ENCODE measurements around the gene NR2E1.

NR2E1 gene

DNA sequence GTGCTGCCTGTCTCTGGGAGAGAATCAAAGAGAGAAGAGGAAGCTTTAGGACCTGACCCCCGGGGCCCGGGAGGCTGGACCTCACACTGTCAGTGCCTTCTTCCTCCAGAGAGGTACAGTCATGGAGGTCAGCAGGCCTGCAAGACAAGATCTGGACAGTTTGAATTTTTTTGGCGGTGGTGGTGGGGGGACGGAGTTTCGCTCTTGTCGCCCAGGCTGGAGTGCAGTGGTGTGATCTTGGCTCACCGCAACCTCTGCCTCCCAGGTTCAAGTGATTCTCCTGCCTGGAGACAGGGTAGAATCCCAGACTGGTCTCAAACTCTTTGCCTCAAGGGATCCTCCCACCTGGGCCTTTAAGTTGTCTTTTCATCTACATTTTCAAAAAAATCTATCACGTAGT, 34.4 kb downstream of the NR2E1 start:
- Mint-ChIP-seq H3K27me3 (no peaks in the 10 kb centered on the region), H3K36me3 (ENCODE audit: low read depth) (peaks cover 5% of the 10 kb centered on the region), H3K27ac (no peak overlapping the region), H3K4me1 (ENCODE audit: low read depth) (no peaks in the 10 kb centered on the region), H3K4me3 (no peak overlapping the region), H3K9me3 (no peaks in the 10 kb centered on the region)
- no peak for DNase-seq

DNA sequence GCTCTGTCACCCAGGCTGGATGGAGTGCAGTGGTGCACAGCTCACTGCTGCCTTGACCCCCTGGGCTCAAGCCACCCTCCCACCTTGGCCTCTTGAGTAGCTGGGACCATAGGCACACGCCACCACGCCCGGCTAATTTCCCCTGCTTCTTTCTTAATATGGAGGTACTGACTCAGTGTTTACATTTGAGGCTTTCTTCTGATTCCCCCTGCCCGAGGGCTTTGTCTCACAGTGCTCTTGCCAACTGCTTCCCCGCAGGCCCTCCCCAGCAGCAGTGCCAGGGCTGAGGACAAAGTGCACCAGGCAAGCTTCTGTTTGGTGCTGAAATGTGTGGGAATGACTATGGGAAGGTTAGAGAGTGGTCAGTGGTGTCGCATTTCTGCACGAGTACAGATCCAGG, 34.8 kb downstream of the NR2E1 start:
- Mint-ChIP-seq H3K4me1 (ENCODE audit: low read depth) (no peaks in the 10 kb centered on the region), H3K36me3 (ENCODE audit: low read depth) (peaks cover 5% of the 10 kb centered on the region), H3K9me3 (no peaks in the 10 kb centered on the region), H3K27me3 (no peaks in the 10 kb centered on the region), H3K4me3 (no peak overlapping the region), H3K27ac (no peak overlapping the region)
- DNase-seq, result no peak

DNA sequence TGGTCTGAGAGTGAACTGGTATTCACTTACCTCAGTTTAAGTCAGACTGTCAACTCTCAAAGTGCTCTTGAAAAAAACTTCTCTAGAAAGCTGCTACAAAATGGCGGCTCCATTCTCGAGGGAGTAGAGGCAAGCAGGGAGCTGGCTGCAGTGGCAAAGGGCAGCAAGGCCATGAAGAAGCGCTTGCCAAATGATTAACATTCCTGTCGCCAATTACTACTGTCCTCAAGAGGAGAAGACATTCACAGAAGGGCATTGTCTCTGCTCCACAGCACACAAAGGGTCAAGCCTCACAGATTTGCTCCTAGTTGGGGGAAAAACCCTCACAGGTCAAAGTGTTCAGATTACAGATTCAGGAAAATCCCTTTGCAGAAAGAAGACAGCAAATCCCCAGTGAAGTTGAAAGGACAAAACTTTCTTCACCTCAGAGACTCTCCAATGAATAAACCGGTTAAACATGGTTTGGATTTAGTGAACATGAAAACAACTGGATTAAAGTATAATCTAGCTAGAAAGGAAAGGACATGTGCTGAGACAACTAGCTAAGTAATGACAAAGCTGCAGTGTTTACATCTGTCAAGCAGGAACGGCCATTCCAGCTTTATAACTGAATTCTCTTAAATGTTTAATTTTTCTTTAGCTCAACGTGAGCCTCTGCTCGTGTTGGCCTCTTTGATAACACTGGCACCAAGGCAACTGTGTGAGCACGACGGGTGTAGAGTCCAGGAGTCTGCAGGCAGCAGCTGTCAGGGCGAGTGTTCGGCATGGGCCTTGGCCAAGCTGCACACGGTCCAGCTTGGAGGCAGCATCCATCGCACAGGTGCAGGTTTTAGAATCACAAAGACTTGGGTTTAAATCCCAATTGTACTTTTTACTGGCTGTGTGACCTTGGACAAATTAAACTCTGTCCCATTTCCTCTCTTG, 37.6 kb downstream of the NR2E1 start:
- Mint-ChIP-seq H3K27ac (no peak overlapping the region), H3K4me3 (no peak overlapping the region), H3K4me1 (ENCODE audit: low read depth) (peaks cover 3% of the 10 kb centered on the region), H3K9me3 (no peaks in the 10 kb centered on the region), H3K36me3 (ENCODE audit: low read depth) (peaks cover 16% of the 10 kb centered on the region), H3K27me3 (no peaks in the 10 kb centered on the region)
- no peak for DNase-seq

DNA sequence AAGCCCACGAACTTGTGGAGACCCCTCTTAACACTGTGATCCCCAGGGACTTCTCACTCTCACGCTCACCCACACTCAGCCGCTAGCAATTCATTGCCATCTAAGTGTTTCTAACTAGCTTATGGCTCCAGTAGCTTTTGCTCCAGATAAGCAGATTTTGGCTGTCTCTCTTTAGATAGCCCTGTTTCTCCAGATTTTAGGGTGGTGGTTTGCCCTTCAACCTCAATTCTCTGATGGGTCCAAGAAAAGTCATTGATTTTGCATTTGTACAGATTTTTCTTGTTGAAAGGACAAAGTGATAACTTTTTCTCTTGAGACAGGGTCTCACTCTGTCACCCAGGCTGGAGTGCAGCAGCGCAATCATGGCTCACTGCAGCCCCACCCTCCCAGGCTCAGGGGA, 41.2 kb downstream of the NR2E1 start:
- H3K27ac Mint-ChIP-seq, result no peak overlapping the region
- peaks cover 3% of the 10 kb centered on the region for H3K4me1 Mint-ChIP-seq (ENCODE audit: low read depth)

DNA sequence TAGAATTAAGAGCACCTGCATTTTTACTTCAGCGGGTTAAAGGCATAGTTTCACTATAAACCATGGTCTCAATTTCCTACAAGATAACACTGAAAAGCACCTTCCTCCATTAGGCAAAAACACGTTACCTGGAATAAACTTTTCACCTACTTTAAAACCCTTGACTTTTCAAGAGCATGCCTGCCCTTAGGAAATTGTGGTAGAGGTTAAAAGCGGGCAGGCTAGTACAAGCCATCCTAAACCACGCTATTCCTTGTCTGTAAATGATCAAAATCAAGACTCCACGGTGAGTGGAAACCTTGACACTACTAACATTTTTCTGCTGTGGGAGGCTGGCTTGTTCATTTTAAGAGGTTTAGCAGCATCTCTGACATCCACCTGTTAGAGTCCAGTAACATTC, 43.9 kb downstream of the NR2E1 start:
- H3K27ac Mint-ChIP-seq, result no peak overlapping the region
- peaks cover 58% of the 10 kb centered on the region for H3K36me3 Mint-ChIP-seq (ENCODE audit: low read depth)
- H3K27me3 Mint-ChIP-seq, result no peaks in the 10 kb centered on the region
- peaks cover 3% of the 10 kb centered on the region for H3K4me1 Mint-ChIP-seq (ENCODE audit: low read depth)
- H3K9me3 Mint-ChIP-seq, result no peaks in the 10 kb centered on the region
- no peak for DNase-seq
- no peak overlapping the region for H3K4me3 Mint-ChIP-seq

More for the DNA sequence above, 41.2 kb downstream of the NR2E1 start:
- no peak for DNase-seq
- H3K4me3 Mint-ChIP-seq, result no peak overlapping the region
- H3K9me3 Mint-ChIP-seq, result no peaks in the 10 kb centered on the region
- peaks cover 46% of the 10 kb centered on the region for H3K36me3 Mint-ChIP-seq (ENCODE audit: low read depth)
- H3K27me3 Mint-ChIP-seq, result no peaks in the 10 kb centered on the region

DNA sequence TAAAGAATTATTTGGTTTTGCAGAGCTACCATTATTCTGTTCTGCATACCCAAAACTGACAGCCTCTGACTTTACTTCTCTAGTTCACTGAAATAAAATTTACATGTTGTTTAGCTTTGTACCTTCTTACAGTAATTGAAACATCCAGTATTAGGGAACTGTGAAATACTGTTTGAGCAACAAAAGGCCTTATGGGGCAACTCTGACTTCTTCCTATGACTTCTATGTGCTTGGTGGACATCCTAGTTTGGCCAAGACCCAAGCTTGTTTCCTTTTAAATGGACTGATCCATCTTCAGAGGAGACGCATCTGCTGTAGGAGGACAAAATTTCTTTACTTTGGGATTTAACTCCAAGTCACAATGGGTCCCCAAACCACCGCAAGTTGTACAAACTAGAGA, 44.7 kb downstream of the NR2E1 start:
- H3K4me1 Mint-ChIP-seq (ENCODE audit: low read depth), result peaks cover 3% of the 10 kb centered on the region
- no peak for DNase-seq
- H3K27ac Mint-ChIP-seq, result no peak overlapping the region
- H3K27me3 Mint-ChIP-seq, result no peaks in the 10 kb centered on the region
- peaks cover 65% of the 10 kb centered on the region for H3K36me3 Mint-ChIP-seq (ENCODE audit: low read depth)
- H3K9me3 Mint-ChIP-seq, result no peaks in the 10 kb centered on the region
- H3K4me3 Mint-ChIP-seq, result no peak overlapping the region

DNA sequence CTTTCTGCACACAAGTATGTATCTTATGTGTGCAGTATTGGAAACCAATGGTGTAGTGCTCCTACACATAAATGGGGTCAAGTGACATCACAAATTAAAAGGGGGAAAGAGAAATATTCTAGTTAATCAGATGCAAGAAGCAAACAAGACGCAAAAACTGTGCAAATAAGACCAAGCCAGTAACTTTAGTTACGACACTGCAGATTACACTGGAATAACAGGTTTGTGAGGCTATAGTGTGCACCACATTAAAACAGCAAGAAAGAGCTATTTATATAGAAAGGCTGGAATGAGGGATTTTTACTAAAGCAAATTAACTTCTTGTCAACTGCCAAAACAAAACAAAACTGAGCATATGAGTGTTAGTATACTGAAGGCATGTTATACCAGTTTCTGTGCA, 45.8 kb downstream of the NR2E1 start:
- H3K36me3 Mint-ChIP-seq (ENCODE audit: low read depth), result peaks cover 69% of the 10 kb centered on the region
- H3K4me3 Mint-ChIP-seq, result no peak overlapping the region
- H3K27ac Mint-ChIP-seq, result no peak overlapping the region
- H3K4me1 Mint-ChIP-seq (ENCODE audit: low read depth), result no peaks in the 10 kb centered on the region
- H3K9me3 Mint-ChIP-seq, result no peaks in the 10 kb centered on the region
- DNase-seq, result no peak
- no peaks in the 10 kb centered on the region for H3K27me3 Mint-ChIP-seq

DNA sequence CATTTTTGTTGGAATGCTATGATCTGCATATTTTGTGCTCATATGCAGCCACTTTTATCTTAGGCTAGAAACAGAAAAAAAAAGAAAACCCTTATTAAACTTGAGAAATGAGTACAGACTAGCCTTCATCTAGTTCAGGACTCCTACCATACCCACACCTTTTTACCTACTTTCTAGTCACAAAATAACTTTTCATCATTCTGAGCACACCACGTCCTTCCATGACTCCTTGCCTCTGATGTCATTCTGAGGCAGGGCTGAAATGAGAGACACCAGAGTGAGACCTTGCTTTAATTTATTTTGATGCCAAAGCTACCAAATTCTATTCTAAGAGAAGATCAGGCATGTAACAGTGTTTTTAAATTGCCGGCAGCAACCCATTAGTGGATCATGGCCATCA, 56.2 kb downstream of the NR2E1 start:
- H3K4me1 Mint-ChIP-seq (ENCODE audit: low read depth), result peaks cover 18% of the 10 kb centered on the region
- peaks cover 56% of the 10 kb centered on the region for H3K36me3 Mint-ChIP-seq (ENCODE audit: low read depth)
- H3K9me3 Mint-ChIP-seq, result no peaks in the 10 kb centered on the region
- no peak overlapping the region for H3K4me3 Mint-ChIP-seq
- peak overlapping the region; percentile 30 for H3K27ac Mint-ChIP-seq
- H3K27me3 Mint-ChIP-seq, result no peaks in the 10 kb centered on the region
- no peak for DNase-seq

DNA sequence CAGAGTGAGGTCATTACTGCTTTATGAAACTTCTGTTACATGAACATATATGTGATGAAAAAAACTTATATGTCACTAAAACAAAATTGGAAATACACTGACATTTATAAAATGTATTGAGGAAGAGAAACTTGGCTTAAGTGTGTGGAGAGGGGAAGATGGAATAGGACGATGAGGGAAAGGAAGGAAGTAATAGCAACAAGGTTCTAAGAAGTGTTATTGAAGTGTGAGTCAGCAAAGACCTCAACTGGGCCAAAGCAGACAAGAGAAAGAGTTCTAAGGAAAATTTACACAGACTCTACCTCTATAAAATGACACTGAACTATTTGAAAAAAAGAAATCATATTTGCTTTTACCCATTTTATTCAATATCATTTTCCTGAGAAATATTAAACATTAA, 56.7 kb downstream of the NR2E1 start:
- Mint-ChIP-seq H3K27ac (peak overlapping the region; percentile 30), H3K27me3 (no peaks in the 10 kb centered on the region), H3K4me3 (no peak overlapping the region), H3K36me3 (ENCODE audit: low read depth) (peaks cover 52% of the 10 kb centered on the region), H3K4me1 (ENCODE audit: low read depth) (peaks cover 21% of the 10 kb centered on the region), H3K9me3 (no peaks in the 10 kb centered on the region)
- no peak for DNase-seq

DNA sequence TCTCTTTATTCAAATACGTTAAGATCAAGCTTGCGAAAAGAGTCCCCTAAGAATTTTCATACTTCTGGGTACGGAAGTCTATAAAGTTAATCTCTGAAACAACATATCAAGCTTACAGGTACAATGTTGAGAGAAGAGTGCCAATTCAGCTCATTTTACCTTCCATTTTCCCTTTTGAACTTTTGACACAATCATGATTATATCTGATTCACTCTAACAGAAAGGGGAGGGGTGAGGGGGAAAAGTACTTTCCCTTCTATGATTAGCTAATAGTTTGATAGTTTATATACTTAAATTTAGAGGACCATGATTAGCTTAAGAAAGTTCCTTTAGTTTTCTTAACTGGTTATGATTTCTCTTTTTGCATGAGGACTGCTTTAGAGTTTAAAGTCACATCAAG, 61.5 kb downstream of the NR2E1 start:
- H3K4me3 Mint-ChIP-seq, result no peak overlapping the region
- H3K36me3 Mint-ChIP-seq (ENCODE audit: low read depth), result peaks cover 35% of the 10 kb centered on the region
- H3K4me1 Mint-ChIP-seq (ENCODE audit: low read depth), result peaks cover 33% of the 10 kb centered on the region
- H3K27ac Mint-ChIP-seq, result no peak overlapping the region
- DNase-seq, result no peak
- no peaks in the 10 kb centered on the region for H3K9me3 Mint-ChIP-seq
- no peaks in the 10 kb centered on the region for H3K27me3 Mint-ChIP-seq

DNA sequence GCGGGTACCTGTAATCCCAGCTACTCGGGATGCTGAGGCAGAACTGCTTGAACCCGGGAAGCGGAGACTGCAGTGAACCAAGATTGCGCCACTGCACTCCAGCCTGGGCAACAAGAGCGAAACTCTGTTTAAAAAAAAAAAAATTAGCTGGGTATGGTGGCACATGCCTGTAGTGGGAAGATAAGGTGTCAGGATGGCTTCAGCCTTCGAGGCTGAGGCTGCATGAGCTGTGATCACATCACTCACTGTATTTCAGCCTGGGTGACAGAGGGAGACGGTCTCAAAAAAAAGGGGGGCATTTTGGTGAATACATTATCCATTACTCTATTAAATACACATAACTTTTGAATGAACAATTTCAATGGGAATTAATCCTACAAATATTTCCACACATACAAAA, 62.6 kb downstream of the NR2E1 start:
- Mint-ChIP-seq H3K9me3 (no peaks in the 10 kb centered on the region), H3K27ac (no peak overlapping the region), H3K4me3 (no peak overlapping the region), H3K27me3 (no peaks in the 10 kb centered on the region), H3K36me3 (ENCODE audit: low read depth) (peaks cover 32% of the 10 kb centered on the region), H3K4me1 (ENCODE audit: low read depth) (peaks cover 33% of the 10 kb centered on the region)
- DNase-seq, result no peak

DNA sequence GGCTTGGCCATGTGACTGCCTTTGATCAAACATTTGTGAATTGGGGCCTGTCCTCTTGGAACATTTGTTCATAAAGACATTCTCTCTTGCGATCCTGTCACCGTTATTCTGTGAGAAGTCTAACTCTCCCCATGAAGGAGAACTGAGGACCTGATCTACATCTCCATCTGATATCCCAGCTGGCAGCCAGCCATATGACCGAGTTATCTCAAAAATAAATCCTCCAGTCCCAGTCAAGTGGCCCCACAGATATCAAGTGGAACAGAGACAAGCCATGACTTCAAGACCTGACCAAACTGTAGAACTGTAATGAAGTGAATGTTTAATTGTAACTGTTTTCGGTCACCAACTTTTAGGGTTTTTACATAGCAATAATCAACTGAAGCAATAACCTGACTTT, 69.3 kb downstream of the NR2E1 start:
- Mint-ChIP-seq H3K9me3 (no peaks in the 10 kb centered on the region), H3K4me1 (ENCODE audit: low read depth) (peaks cover 28% of the 10 kb centered on the region), H3K27ac (no peak overlapping the region), H3K27me3 (no peaks in the 10 kb centered on the region), H3K4me3 (no peak overlapping the region), H3K36me3 (ENCODE audit: low read depth) (peaks cover 57% of the 10 kb centered on the region)
- no peak for DNase-seq

DNA sequence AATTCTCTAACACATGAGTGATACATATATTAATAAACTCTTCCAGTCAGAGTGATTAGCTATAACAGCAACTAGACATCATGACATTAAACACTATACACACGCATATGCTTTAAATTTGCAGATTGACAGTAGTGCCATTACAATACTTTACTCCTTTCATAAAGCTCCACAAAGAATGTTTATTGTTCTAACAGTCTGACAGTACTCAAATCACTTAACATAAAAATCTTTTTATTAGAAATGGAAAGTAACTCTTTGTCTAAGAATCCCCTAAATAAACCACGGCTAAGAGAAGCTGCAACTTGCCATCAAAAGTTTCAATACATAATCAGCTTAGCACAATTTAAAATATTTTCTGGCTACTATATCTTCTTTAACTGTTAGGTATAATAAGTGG, 71.0 kb downstream of the NR2E1 start:
- no peak for DNase-seq
- Mint-ChIP-seq H3K27ac (no peak overlapping the region), H3K36me3 (ENCODE audit: low read depth) (peaks cover 66% of the 10 kb centered on the region), H3K9me3 (no peaks in the 10 kb centered on the region), H3K4me3 (no peak overlapping the region), H3K27me3 (no peaks in the 10 kb centered on the region), H3K4me1 (ENCODE audit: low read depth) (peaks cover 29% of the 10 kb centered on the region)

DNA sequence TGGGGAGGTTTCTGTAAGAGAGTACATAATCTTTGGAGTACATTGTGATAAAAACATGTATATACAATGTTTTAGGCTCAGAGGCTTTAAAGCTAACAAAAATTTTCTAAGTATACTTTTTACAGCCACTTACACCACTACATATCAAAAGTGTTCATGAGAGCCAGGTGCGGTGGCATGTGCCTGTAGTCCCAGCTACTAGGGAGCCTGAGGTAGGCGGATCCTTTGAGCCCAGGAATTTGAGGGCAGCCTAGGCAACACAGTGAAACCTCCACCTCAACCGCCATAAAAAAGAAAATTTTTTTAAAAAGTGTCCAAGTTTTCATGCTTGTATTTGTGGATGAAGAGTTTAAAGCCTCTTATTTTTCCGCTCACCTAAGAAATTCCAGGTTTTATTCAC, 72.5 kb downstream of the NR2E1 start:
- Mint-ChIP-seq H3K27me3 (no peaks in the 10 kb centered on the region), H3K36me3 (ENCODE audit: low read depth) (peaks cover 76% of the 10 kb centered on the region), H3K27ac (no peak overlapping the region), H3K9me3 (peaks cover 3% of the 10 kb centered on the region), H3K4me3 (no peak overlapping the region), H3K4me1 (ENCODE audit: low read depth) (peaks cover 26% of the 10 kb centered on the region)
- no peak for DNase-seq

Data from activated T-cell treated with anti-CD3 and anti-CD28 coated beads, Interleukin-2, amount 50 U/mL, for 24 hours (primary cell).